NB4 (cell line): ENCODE data around the gene CTNNA2.

ENCODE experiments used
- CTCF ChIP-seq: IDR thresholded peaks from one replicate; pipeline ENCODE4 v1.5.1; 2012; ENCODE audit warnings: low read depth, low read length
- POLR2A ChIP-seq: IDR thresholded peaks from 2 replicates; pipeline ENCODE4 v1.6.1; 2011; ENCODE audit warnings: mild to moderate bottlenecking; ENCODE audit not compliant: insufficient read length; ENCODE audit errors: extremely low read depth

- TF ChIP-seq CTCF (no peak), POLR2A (no peak)
Observed at GRCh38 chr2:79980116-79980515, 467.3 kb downstream of the CTNNA2 start.
